Nephron progenitor cell (in vitro differentiated cells): ENCODE measurements around the gene SDHAF3.
"Not testable (repeated sequence)": the region's sequence is repeated elsewhere in the genome, so short reads cannot be mapped to it uniquely, and the experiment has no call there.

Experiments used
- DNase-seq: peaks from one replicate; pipeline ENCODE4 v3.0.0; 2021
- H3K27ac Mint-ChIP-seq: 2 replicates; pipeline ENCODE4 v1.8.0; 2021; ENCODE audit warnings: mild to moderate bottlenecking, moderate library complexity, mixed read lengths
- H3K27me3 Mint-ChIP-seq: 2 replicates; pipeline ENCODE4 v1.8.0; 2021; ENCODE audit warnings: mild to moderate bottlenecking, low read depth, mixed read lengths; ENCODE audit not compliant: poor library complexity
- H3K36me3 Mint-ChIP-seq: 2 replicates; pipeline ENCODE4 v1.8.0; 2021; ENCODE audit warnings: low read depth, mixed read lengths
- H3K4me1 Mint-ChIP-seq: 2 replicates; pipeline ENCODE4 v1.8.0; 2021; ENCODE audit warnings: mixed read lengths
- H3K4me3 Mint-ChIP-seq: 2 replicates; pipeline ENCODE4 v1.8.0; 2021; ENCODE audit warnings: mild to moderate bottlenecking, moderate library complexity, mixed read lengths
- H3K9me3 Mint-ChIP-seq: 2 replicates; pipeline ENCODE4 v1.8.0; 2021; ENCODE audit warnings: mild to moderate bottlenecking, moderate library complexity, mixed read lengths
- TF ChIP-seq, protein P1 (sequence below): fragments of 200-600 bp; sonication (generic); IDR thresholded peaks from 2 replicates; pipeline ENCODE4 v1.5.0; 2021; ENCODE audit warnings: antibody characterized with exemption

The SDHAF3 gene

DNA sequence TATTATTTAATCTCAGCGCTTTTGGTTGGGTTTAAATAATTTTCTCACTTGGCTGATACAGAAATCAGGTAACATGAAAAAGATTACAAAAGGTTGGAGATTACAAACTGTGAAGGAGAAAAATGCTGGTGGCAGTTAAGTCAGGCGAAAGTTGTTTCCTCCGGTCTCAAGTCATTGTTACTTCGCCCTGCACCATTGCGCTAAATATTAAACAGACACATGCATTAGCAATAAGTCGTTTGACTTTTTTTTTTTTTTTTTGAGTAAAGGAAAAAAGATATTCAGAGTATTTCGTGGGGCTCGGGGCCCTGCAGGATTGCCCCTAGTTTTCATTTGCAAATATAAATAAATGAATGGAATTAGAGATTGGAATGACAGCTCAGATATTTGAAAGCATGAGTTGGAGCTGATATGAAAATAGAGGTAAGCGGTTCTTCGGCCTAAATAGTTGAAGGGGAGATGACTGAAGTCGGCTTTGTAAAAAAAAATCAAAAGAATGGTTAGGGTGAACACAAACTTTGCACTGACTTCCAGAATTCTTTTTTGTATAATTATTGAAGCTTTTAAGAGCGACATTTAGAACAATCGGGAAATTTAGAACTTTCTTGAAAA lies 914 bp downstream of the SDHAF3 start:
- Mint-ChIP-seq H3K36me3 (peaks cover 39% of the 10 kb centered on the region), H3K27ac (peak overlapping the region; percentile 51), H3K4me3 (peak overlapping the region; percentile 98), H3K9me3 (peaks cover 31% of the 10 kb centered on the region), H3K4me1 (peaks cover 41% of the 10 kb centered on the region), H3K27me3 (no peaks in the 10 kb centered on the region)
- TF ChIP-seq, protein P1, sequence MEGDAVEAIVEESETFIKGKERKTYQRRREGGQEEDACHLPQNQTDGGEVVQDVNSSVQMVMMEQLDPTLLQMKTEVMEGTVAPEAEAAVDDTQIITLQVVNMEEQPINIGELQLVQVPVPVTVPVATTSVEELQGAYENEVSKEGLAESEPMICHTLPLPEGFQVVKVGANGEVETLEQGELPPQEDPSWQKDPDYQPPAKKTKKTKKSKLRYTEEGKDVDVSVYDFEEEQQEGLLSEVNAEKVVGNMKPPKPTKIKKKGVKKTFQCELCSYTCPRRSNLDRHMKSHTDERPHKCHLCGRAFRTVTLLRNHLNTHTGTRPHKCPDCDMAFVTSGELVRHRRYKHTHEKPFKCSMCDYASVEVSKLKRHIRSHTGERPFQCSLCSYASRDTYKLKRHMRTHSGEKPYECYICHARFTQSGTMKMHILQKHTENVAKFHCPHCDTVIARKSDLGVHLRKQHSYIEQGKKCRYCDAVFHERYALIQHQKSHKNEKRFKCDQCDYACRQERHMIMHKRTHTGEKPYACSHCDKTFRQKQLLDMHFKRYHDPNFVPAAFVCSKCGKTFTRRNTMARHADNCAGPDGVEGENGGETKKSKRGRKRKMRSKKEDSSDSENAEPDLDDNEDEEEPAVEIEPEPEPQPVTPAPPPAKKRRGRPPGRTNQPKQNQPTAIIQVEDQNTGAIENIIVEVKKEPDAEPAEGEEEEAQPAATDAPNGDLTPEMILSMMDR: no peak
- DNase-seq: no peak

DNA sequence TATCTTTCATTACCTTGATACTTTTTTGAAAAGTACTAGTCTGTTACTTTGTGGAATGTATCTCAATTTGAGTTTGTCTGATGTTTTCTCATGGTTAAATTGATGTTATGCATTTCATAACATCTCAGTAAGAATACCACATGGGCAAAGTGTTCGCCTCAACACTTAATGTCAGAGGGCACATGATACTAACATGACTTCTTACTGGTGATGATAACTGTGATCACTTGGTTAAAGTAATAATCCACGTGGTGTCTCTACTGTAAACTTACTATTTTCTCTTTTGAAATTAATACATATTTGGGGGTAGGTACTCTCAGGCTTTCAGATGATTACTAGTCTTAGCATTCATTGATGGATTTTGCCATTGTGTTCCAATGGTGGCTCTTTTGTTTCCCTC lies 2.2 kb downstream of the SDHAF3 start:
- Mint-ChIP-seq H3K4me3 (peak overlapping the region; percentile 98), H3K27me3 (no peaks in the 10 kb centered on the region), H3K9me3 (peaks cover 45% of the 10 kb centered on the region), H3K36me3 (peaks cover 52% of the 10 kb centered on the region), H3K27ac (no peak overlapping the region), H3K4me1 (peaks cover 41% of the 10 kb centered on the region)
- TF ChIP-seq, protein P1: no peak
- no peak for DNase-seq

DNA sequence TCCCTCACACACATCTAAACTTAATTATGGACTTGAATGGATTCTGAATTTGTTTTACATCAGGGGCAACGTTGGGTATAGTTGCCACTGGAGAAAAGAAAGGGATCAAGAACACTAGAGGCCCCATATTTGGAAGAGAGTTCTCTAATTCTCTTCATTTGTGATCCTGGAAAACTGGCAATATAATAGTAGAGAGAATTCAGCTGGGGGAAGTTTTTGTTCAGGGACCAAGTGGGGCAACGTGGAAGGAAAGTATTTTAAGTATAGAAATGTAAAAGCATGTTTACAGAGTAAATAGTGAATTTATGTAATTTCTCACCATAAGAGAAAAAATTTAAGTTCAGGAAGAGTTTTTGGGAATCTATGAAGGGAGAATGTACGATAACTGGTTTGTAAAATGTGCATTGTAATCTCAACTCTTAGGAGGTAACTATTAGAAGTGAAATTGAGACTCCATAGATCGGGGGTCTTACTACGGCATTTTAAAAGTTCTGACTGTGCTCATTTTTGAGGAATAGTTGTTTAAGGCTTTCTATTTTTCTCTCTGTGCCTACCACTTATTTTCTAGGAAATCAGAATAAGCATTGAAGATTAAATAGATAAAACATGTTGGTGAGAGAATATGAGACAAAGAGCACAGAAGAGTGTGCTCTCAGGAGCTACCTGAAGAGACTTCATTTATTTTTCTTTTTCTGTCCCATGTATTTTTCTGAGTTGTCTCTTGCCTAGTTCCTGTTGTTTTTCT lies 3.4 kb downstream of the SDHAF3 start:
- TF ChIP-seq, protein P1: no peak
- Mint-ChIP-seq H3K27me3 (no peaks in the 10 kb centered on the region), H3K4me1 (peaks cover 40% of the 10 kb centered on the region), H3K4me3 (no peak overlapping the region), H3K9me3 (peaks cover 56% of the 10 kb centered on the region), H3K36me3 (peaks cover 64% of the 10 kb centered on the region), H3K27ac (no peak overlapping the region)
- no peak for DNase-seq

- Mint-ChIP-seq H3K36me3 (peaks cover 76% of the 10 kb centered on the region), H3K4me1 (peaks cover 39% of the 10 kb centered on the region), H3K9me3 (peaks cover 58% of the 10 kb centered on the region)
- H3K4me3 Mint-ChIP-seq, H3K27me3 Mint-ChIP-seq, H3K27ac Mint-ChIP-seq, DNase-seq: not testable (repeated sequence)
These were observed 5.6 kb downstream of the SDHAF3 start for GRCh38 chr7:97123115-97123514.

- Mint-ChIP-seq H3K27ac (peak overlapping the region; percentile 41), H3K4me3 (no peak overlapping the region), H3K4me1 (peaks cover 18% of the 10 kb centered on the region), H3K27me3 (peaks cover 7% of the 10 kb centered on the region), H3K9me3 (peaks cover 49% of the 10 kb centered on the region), H3K36me3 (peaks cover 63% of the 10 kb centered on the region)
- TF ChIP-seq, protein P1: no peak
- DNase-seq: peak; percentile 40
These were observed 9.1 kb downstream of the SDHAF3 start for GRCh38 chr7:97126483-97127171.

GRCh38 chr7:97128736-97129135 lies 11.2 kb downstream of the SDHAF3 start:
- no peak overlapping the region for H3K4me3 Mint-ChIP-seq
- H3K9me3 Mint-ChIP-seq: peaks cover 28% of the 10 kb centered on the region
- peaks cover 42% of the 10 kb centered on the region for H3K36me3 Mint-ChIP-seq
- no peak for DNase-seq
- H3K27ac Mint-ChIP-seq: no peak overlapping the region
- TF ChIP-seq, protein P1: no peak
- peaks cover 18% of the 10 kb centered on the region for H3K4me1 Mint-ChIP-seq
- peaks cover 7% of the 10 kb centered on the region for H3K27me3 Mint-ChIP-seq
